ENCODE results near the gene SLC9A9.

DNA sequence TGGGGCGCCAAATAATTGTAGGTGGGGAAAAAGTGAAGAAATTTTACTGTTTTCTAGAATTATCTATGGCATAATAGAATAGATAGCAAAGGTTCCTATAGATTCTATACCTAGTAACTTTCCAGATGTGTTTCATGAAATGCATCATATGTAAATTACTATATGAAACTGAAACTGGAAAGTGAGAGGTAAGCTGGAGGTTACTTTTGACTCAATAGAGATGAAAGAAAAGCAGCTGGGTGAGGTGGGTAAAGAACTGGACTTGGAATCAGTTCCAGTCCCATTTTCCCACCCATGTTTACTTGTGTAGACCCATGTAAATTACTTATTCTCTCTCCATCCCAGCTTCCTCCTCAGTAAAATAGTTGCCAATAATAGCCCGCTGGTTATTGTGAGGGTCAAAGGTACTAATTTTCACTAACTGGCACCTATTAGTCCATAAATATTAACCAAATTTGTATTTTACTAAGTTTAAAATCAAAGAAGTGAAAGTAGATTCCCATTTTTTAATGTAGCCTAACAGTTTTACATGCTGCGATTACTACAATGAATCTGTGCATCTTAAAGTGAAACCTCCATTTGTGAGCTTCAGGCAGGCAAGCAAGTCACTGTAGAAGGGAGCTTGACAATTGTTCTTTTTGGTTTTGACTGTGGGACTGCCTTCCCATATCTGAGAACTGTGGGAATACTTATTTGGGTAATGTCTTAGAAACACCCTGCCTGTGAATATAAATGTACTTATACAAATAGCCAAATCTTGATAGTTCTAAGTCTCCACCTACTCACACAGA is 312.1 kb downstream of the SLC9A9 start:
- TF ChIP-seq, protein P1, sequence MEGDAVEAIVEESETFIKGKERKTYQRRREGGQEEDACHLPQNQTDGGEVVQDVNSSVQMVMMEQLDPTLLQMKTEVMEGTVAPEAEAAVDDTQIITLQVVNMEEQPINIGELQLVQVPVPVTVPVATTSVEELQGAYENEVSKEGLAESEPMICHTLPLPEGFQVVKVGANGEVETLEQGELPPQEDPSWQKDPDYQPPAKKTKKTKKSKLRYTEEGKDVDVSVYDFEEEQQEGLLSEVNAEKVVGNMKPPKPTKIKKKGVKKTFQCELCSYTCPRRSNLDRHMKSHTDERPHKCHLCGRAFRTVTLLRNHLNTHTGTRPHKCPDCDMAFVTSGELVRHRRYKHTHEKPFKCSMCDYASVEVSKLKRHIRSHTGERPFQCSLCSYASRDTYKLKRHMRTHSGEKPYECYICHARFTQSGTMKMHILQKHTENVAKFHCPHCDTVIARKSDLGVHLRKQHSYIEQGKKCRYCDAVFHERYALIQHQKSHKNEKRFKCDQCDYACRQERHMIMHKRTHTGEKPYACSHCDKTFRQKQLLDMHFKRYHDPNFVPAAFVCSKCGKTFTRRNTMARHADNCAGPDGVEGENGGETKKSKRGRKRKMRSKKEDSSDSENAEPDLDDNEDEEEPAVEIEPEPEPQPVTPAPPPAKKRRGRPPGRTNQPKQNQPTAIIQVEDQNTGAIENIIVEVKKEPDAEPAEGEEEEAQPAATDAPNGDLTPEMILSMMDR (IDR thresholded peaks at IDR 0.05): no peak
- TF ChIP-seq POLR2A (IDR thresholded peaks at IDR 0.05): no peak

Measured in right lobe of liver (tissue), 4 donors.